Activated gamma-delta T cell (primary cell): Measurements from ENCODE around the gene APOBEC3G.
"Not testable (repeated sequence)": the region's sequence is repeated elsewhere in the genome, so short reads cannot be mapped to it uniquely, and the experiment has no call there.

Source experiments
- DNase-seq: peaks from one replicate; lab custom pipeline; 2025; lab: John Stamatoyannopoulos, UW
- total RNA-seq, 2 donors: gene quantifications; one replicate each; lab custom pipeline; 2026; lab: John Stamatoyannopoulos, UW

The APOBEC3G gene
- 247 to 775 reads per million in 2 donors for total RNA-seq

- DNase-seq: peak; percentile 35
Observed at GRCh38 chr22:39077026-39077840, at the start of gene APOBEC3G. Gene APOBEC3G, plus strand, starts transcription at chr22:39077275. Its CDS starts 87 bp downstream, at chr22:39077362.

- no peak for DNase-seq
Observed at GRCh38 chr22:39027717-39028116, 49.4 kb upstream of the APOBEC3G start.

- DNase-seq: no peak
Observed at GRCh38 chr22:39028281-39028680, 48.8 kb upstream of the APOBEC3G start.

GRCh38 chr22:39029227-39029626 is 47.8 kb upstream of the APOBEC3G start:
- no peak for DNase-seq

GRCh38 chr22:39030705-39031104 is 46.4 kb upstream of the APOBEC3G start:
- no peak for DNase-seq

- not testable (repeated sequence) for DNase-seq
Observed at GRCh38 chr22:39031434-39032295, 45.4 kb upstream of the APOBEC3G start.

- DNase-seq: not testable (repeated sequence)
Observed at GRCh38 chr22:39037071-39037470, 40.0 kb upstream of the APOBEC3G start.

GRCh38 chr22:39039306-39040126 is 37.6 kb upstream of the APOBEC3G start:
- no peak for DNase-seq

GRCh38 chr22:39040155-39040537 is 36.9 kb upstream of the APOBEC3G start:
- not testable (repeated sequence) for DNase-seq

- DNase-seq: not testable (repeated sequence)
Observed at GRCh38 chr22:39040538-39041296, 36.4 kb upstream of the APOBEC3G start, which contains the start of gene APOBEC3F. Gene APOBEC3F, plus strand, starts transcription at chr22:39040864. Its CDS starts 97 bp downstream, at chr22:39040961.

- DNase-seq: no peak
Observed at GRCh38 chr22:39041908-39042307, 35.2 kb upstream of the APOBEC3G start.

GRCh38 chr22:39043063-39043462 is 34.0 kb upstream of the APOBEC3G start:
- DNase-seq: not testable (repeated sequence)

GRCh38 chr22:39045136-39045535 is 31.9 kb upstream of the APOBEC3G start:
- DNase-seq: not testable (repeated sequence)

GRCh38 chr22:39049486-39049885 is 27.6 kb upstream of the APOBEC3G start:
- DNase-seq: not testable (repeated sequence)

- not testable (repeated sequence) for DNase-seq
Observed at GRCh38 chr22:39051844-39052495, 25.1 kb upstream of the APOBEC3G start.

- DNase-seq: no peak
Observed at GRCh38 chr22:39055658-39056057, 21.4 kb upstream of the APOBEC3G start.

GRCh38 chr22:39061290-39061689 is 15.8 kb upstream of the APOBEC3G start:
- DNase-seq: not testable (repeated sequence)

GRCh38 chr22:39061951-39062350 is 15.1 kb upstream of the APOBEC3G start:
- not testable (repeated sequence) for DNase-seq

- DNase-seq: not testable (repeated sequence)
Observed at GRCh38 chr22:39063904-39064303, 13.2 kb upstream of the APOBEC3G start.
